ENCODE results near the gene PDK2.
A peak's percentile ranks its signal among the peaks of the same experiment; 100 is the strongest.

DNA sequence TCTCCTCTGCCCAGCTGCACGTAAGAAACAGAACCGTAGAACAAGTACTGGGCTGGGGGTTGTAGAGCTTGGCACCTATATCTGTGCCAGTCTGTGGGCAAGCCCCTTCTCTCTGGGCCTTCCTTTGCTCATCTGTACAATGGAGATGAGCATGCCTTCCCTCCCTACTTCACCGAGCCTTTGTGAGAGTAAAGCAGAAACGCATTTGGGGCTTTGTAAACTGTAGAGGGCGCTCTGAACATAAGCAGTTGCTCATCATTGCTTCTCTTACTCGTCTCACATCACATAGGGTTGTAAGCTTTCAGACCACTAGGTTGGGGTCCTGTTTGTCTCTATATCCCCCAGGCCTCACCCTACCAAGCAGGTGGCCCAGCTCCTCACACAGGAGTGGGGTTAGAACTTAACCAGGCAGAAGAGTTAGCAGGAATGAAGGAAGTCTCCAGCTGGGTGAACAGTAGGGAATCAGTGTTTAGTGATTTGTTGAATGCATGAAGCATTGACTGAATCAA lies 19.8 kb downstream of the PDK2 start:
- TF ChIP-seq, protein P1, sequence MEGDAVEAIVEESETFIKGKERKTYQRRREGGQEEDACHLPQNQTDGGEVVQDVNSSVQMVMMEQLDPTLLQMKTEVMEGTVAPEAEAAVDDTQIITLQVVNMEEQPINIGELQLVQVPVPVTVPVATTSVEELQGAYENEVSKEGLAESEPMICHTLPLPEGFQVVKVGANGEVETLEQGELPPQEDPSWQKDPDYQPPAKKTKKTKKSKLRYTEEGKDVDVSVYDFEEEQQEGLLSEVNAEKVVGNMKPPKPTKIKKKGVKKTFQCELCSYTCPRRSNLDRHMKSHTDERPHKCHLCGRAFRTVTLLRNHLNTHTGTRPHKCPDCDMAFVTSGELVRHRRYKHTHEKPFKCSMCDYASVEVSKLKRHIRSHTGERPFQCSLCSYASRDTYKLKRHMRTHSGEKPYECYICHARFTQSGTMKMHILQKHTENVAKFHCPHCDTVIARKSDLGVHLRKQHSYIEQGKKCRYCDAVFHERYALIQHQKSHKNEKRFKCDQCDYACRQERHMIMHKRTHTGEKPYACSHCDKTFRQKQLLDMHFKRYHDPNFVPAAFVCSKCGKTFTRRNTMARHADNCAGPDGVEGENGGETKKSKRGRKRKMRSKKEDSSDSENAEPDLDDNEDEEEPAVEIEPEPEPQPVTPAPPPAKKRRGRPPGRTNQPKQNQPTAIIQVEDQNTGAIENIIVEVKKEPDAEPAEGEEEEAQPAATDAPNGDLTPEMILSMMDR (IDR thresholded peaks at IDR 0.05): peak; percentile 28 to 70 (median 37)
- no peak for TF ChIP-seq POLR2A (IDR thresholded peaks at IDR 0.05)
